GM10266 (cell line): ENCODE results near the gene FRMD6.

ENCODE experiments used
- DNase-seq: peaks from one replicate; pipeline ENCODE4 v3.0.0; 2012; ENCODE audit errors: extremely low spot score
- TF ChIP-seq, protein P1 (sequence below): IDR thresholded peaks from 2 replicates; pipeline ENCODE4 v1.5.1; 2012; ENCODE audit warnings: mild to moderate bottlenecking, low read depth; ENCODE audit not compliant: control insufficient read depth, insufficient read depth; ENCODE audit errors: missing control alignments

The FRMD6 gene

GRCh38 chr14:51643140-51643539 lies 8.6 kb upstream of the FRMD6 start:
- TF ChIP-seq, protein P1, sequence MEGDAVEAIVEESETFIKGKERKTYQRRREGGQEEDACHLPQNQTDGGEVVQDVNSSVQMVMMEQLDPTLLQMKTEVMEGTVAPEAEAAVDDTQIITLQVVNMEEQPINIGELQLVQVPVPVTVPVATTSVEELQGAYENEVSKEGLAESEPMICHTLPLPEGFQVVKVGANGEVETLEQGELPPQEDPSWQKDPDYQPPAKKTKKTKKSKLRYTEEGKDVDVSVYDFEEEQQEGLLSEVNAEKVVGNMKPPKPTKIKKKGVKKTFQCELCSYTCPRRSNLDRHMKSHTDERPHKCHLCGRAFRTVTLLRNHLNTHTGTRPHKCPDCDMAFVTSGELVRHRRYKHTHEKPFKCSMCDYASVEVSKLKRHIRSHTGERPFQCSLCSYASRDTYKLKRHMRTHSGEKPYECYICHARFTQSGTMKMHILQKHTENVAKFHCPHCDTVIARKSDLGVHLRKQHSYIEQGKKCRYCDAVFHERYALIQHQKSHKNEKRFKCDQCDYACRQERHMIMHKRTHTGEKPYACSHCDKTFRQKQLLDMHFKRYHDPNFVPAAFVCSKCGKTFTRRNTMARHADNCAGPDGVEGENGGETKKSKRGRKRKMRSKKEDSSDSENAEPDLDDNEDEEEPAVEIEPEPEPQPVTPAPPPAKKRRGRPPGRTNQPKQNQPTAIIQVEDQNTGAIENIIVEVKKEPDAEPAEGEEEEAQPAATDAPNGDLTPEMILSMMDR: no peak
- no peak for DNase-seq

DNA sequence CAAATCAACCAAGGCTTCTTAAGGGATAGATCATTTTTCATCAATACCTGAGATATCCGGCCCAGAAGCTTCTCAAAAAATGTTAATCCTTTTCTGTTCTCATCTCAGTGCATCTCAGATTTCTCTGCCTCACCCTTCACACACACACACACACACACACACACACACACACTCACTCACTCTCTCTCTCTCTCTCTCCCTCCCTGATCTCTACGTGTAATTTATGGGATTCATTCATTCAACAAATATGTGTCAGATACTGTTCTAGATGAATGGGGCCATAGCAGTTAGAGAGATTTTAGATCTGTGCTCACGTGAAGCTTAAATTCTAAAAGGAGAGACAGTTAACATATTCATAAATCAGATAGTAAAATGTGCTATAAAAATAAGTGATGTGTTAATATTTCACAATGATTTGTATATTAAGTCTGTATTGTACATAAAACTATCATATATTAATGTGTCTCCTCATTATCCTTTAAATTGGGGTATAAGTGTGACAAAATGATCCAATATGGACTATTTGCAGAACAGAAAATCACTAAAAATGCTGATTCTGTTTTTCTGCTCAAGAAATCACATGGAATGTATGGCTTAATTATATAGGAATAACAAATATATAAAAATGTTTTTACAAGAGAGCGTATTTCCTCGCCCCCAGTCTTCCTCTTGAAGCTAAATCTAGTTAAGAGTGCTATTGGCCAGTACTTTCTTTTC lies 7.3 kb upstream of the FRMD6 start:
- TF ChIP-seq, protein P1: no peak
- DNase-seq: no peak

GRCh38 chr14:51648296-51648695 lies 3.4 kb upstream of the FRMD6 start:
- TF ChIP-seq, protein P1: no peak
- DNase-seq: no peak

DNA sequence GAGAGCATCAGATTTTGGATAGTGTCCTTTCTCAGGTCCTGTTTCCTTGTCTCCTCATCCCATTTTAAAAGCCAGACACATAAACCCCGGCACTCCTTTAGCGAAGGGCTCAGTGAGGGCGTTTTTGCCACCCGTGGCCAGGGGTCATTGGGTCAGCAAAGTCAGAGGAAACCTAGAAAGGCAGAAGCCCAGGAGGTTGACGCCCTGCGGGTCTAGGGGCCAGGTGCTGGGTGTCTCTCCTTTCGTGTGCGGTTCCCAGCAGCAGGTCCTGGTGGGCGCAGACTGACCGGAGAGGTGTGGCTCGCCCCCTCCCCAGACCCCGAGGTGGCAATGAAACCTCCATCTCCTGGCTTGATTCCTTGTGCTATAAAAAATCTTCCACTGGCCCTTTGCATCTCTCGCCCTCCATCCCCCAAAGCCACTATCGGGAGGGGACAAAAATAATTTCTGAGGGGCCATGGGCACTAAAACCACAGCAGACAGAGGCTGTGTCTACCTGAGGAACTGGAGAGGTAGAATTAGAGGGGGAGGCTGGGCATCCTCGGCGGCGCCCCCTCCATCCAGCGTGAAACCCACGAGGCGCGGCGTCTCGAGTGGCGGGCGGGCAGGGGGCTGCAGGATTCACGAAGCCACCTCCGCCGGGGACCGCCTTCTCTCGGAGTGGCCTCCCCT lies 858 bp upstream of the FRMD6 start:
- TF ChIP-seq, protein P1: no peak
- no peak for DNase-seq

GRCh38 chr14:51652168-51653078 lies 713 bp downstream of the FRMD6 start:
- no peak for DNase-seq
- TF ChIP-seq, protein P1: no peak

GRCh38 chr14:51653079-51653774 lies 1.5 kb downstream of the FRMD6 start:
- peak; percentile 16 for DNase-seq

More at GRCh38 chr14:51653079-51653774, 1.5 kb downstream of the FRMD6 start:
- TF ChIP-seq, protein P1: no peak
